HS-27A (cell line): ENCODE results near the gene URB1.
"Not testable (repeated sequence)": the region's sequence is repeated elsewhere in the genome, so short reads cannot be mapped to it uniquely, and the experiment has no call there.

Source experiments
- DNase-seq: peaks from one replicate; pipeline ENCODE4 v3.0.0-alpha.2; 2012; ENCODE audit warnings: low read depth, missing footprints

Gene URB1

GRCh38 chr21:32372755-32373154 is 20.1 kb downstream of the URB1 start:
- DNase-seq, result no peak

- no peak for DNase-seq
These were observed 20.9 kb downstream of the URB1 start for GRCh38 chr21:32371913-32372314.

GRCh38 chr21:32370998-32371766 is 21.6 kb downstream of the URB1 start:
- no peak for DNase-seq

GRCh38 chr21:32368961-32369360 is 23.9 kb downstream of the URB1 start:
- DNase-seq, result not testable (repeated sequence)

GRCh38 chr21:32368386-32368785 is 24.4 kb downstream of the URB1 start:
- no peak for DNase-seq

- no peak for DNase-seq
These were observed 25.7 kb downstream of the URB1 start for GRCh38 chr21:32367158-32367557.

GRCh38 chr21:32366191-32366590 is 26.6 kb downstream of the URB1 start:
- no peak for DNase-seq

- no peak for DNase-seq
These were observed 28.0 kb downstream of the URB1 start for GRCh38 chr21:32364796-32365195.

GRCh38 chr21:32364387-32364786 is 28.4 kb downstream of the URB1 start:
- no peak for DNase-seq

GRCh38 chr21:32360401-32360975 is 32.3 kb downstream of the URB1 start:
- DNase-seq, result no peak

- DNase-seq, result no peak
These were observed 33.0 kb downstream of the URB1 start for GRCh38 chr21:32359719-32360260.

GRCh38 chr21:32356874-32357395 is 35.9 kb downstream of the URB1 start:
- no peak for DNase-seq

GRCh38 chr21:32353002-32353711 is 39.7 kb downstream of the URB1 start:
- DNase-seq, result no peak

- DNase-seq, result no peak
These were observed 40.3 kb downstream of the URB1 start for GRCh38 chr21:32352526-32352925.

GRCh38 chr21:32351428-32351827 is 41.4 kb downstream of the URB1 start:
- no peak for DNase-seq

GRCh38 chr21:32350981-32351380 is 41.8 kb downstream of the URB1 start:
- DNase-seq, result no peak

- no peak for DNase-seq
These were observed 42.4 kb downstream of the URB1 start for GRCh38 chr21:32350211-32350980.

- DNase-seq, result no peak
These were observed 43.4 kb downstream of the URB1 start for GRCh38 chr21:32349333-32349944.

- DNase-seq, result no peak
These were observed 44.0 kb downstream of the URB1 start for GRCh38 chr21:32348604-32349332.

- DNase-seq, result no peak
These were observed 44.8 kb downstream of the URB1 start for GRCh38 chr21:32347977-32348376.

GRCh38 chr21:32347351-32347750 is 45.5 kb downstream of the URB1 start:
- no peak for DNase-seq
